Activated CD8-positive, alpha-beta memory T cell treated with anti-CD3 and anti-CD28 coated beads, Interleukin-2, amount 50 U/mL, for 48 hours (primary cell): ENCODE data around the gene HNRNPUL1.
A peak's percentile ranks its signal among the peaks of the same experiment; 100 is the strongest.
"Not testable (repeated sequence)": the region's sequence is repeated elsewhere in the genome, so short reads cannot be mapped to it uniquely, and the experiment has no call there.

Source experiments
- DNase-seq: peaks from one replicate; pipeline ENCODE4 v3.0.0-alpha.2; 2020

Gene HNRNPUL1

GRCh38 chr19:41327576-41328156 lies 63.5 kb downstream of the HNRNPUL1 start:
- DNase-seq, result peak; percentile 90

GRCh38 chr19:41328157-41328841 lies 64.1 kb downstream of the HNRNPUL1 start:
- DNase-seq, result no peak

GRCh38 chr19:41328842-41329225 lies 64.7 kb downstream of the HNRNPUL1 start:
- no peak for DNase-seq

- no peak for DNase-seq
Measured at GRCh38 chr19:41330481-41330880, 66.3 kb downstream of the HNRNPUL1 start.

GRCh38 chr19:41330946-41331678 lies 66.9 kb downstream of the HNRNPUL1 start:
- no peak for DNase-seq

- DNase-seq, result no peak
Measured at GRCh38 chr19:41332000-41332399, 67.8 kb downstream of the HNRNPUL1 start.

- no peak for DNase-seq
Measured at GRCh38 chr19:41332468-41332867, 68.3 kb downstream of the HNRNPUL1 start.

- no peak for DNase-seq
Measured at GRCh38 chr19:41334793-41335192, 70.6 kb downstream of the HNRNPUL1 start.

GRCh38 chr19:41335467-41335866 lies 71.3 kb downstream of the HNRNPUL1 start:
- no peak for DNase-seq

GRCh38 chr19:41339936-41340335 lies 75.8 kb downstream of the HNRNPUL1 start:
- DNase-seq, result no peak

- DNase-seq, result no peak
Measured at GRCh38 chr19:41341669-41342490, 77.7 kb downstream of the HNRNPUL1 start.

GRCh38 chr19:41344162-41344561 lies 80.0 kb downstream of the HNRNPUL1 start:
- DNase-seq, result no peak

- not testable (repeated sequence) for DNase-seq
Measured at GRCh38 chr19:41346916-41347315, 82.7 kb downstream of the HNRNPUL1 start.

GRCh38 chr19:41350735-41351338 lies 86.7 kb downstream of the HNRNPUL1 start:
- no peak for DNase-seq

GRCh38 chr19:41351339-41352245 lies 87.4 kb downstream of the HNRNPUL1 start:
- DNase-seq, result peak; percentile 88

- no peak for DNase-seq
Measured at GRCh38 chr19:41352279-41352608, 88.1 kb downstream of the HNRNPUL1 start.

- DNase-seq, result peak; percentile 90
Measured at GRCh38 chr19:41352609-41353465, 88.7 kb downstream of the HNRNPUL1 start.

- DNase-seq, result peak; percentile 94
Measured at GRCh38 chr19:41353466-41354342, 89.5 kb downstream of the HNRNPUL1 start, which contains the start of gene TGFB1. TSS of gene TGFB1 (minus strand) at chr19:41353922. CDS start at chr19:41353044, 878 bp downstream.

- no peak for DNase-seq
Measured at GRCh38 chr19:41354343-41354953, 90.3 kb downstream of the HNRNPUL1 start.
